GM18951 (cell line): ENCODE results near the gene MYL6.

Experiments used
- POLR2A ChIP-seq: IDR thresholded peaks from 4 replicates; pipeline ENCODE4 v1.6.1; 2011; ENCODE audit warnings: mild to moderate bottlenecking; ENCODE audit not compliant: insufficient read length, insufficient read depth; ENCODE audit errors: extremely low read depth
- in situ Hi-C: fragments of 300-500 bp; cut with MboI; formaldehyde crosslinking; loops from one replicate; pipeline ENCODE4 v1.12.0; 2022; ENCODE audit warnings: low sequenced_read_pairs, mixed read lengths, inconsistent platforms; ENCODE audit not compliant: unreplicated experiment

The MYL6 gene

GRCh38 chr12:56178347-56178746, 20.2 kb downstream of the MYL6 start:
- in situ Hi-C loops, result no loop called here
- TF ChIP-seq POLR2A, result no peak

GRCh38 chr12:56186957-56187356, 28.8 kb downstream of the MYL6 start:
- TF ChIP-seq POLR2A, result no peak
- in situ Hi-C loops, result no loop called here

GRCh38 chr12:56188131-56188777, 30.1 kb downstream of the MYL6 start:
- in situ Hi-C loops, result no loop called here
- no peak for TF ChIP-seq POLR2A

- no peak for TF ChIP-seq POLR2A
- in situ Hi-C loops, result no loop called here
These were observed 30.6 kb downstream of the MYL6 start for GRCh38 chr12:56188778-56189098.

GRCh38 chr12:56189099-56189917, 31.1 kb downstream of the MYL6 start, which contains the start of gene SMARCC2:
Gene SMARCC2, minus strand, starts transcription at chr12:56189483. Its CDS starts 22 bp downstream, at chr12:56189461.
- peak; percentile 58 for TF ChIP-seq POLR2A
- in situ Hi-C loops, result no loop called here

- in situ Hi-C loops, result loop anchor here (10.0 kb wide), 1 partner anchor 275 kb away; the partner anchor contains the start of gene SPRYD4
- peak; percentile 20 for TF ChIP-seq POLR2A
These were observed 31.9 kb downstream of the MYL6 start for GRCh38 chr12:56189918-56190694.

GRCh38 chr12:56190695-56191155, 32.6 kb downstream of the MYL6 start:
- in situ Hi-C loops, result loop anchor here (10.0 kb wide), 1 partner anchor 274 kb away; the partner anchor contains the start of gene SPRYD4
- no peak for TF ChIP-seq POLR2A

GRCh38 chr12:56192582-56192981, 34.4 kb downstream of the MYL6 start:
- in situ Hi-C loops, result loop anchor here (10.0 kb wide), 1 partner anchor 272 kb away; the partner anchor contains the start of gene SPRYD4
- no peak for TF ChIP-seq POLR2A

- TF ChIP-seq POLR2A, result peak; percentile 14
- in situ Hi-C loops, result loop anchor here (10.0 kb wide), 1 partner anchor 272 kb away; the partner anchor contains the start of gene SPRYD4
These were observed 34.9 kb downstream of the MYL6 start for GRCh38 chr12:56193025-56193578.

- in situ Hi-C loops, result loop anchor here (10.0 kb wide), 1 partner anchor 268 kb away; the partner anchor contains the start of gene SPRYD4
These were observed 38.8 kb downstream of the MYL6 start for GRCh38 chr12:56196818-56197550.

- no peak for TF ChIP-seq POLR2A
- in situ Hi-C loops, result loop anchor here (10.0 kb wide), 1 partner anchor 267 kb away; the partner anchor contains the start of gene SPRYD4
These were observed 39.9 kb downstream of the MYL6 start for GRCh38 chr12:56197921-56198635.

- no peak for TF ChIP-seq POLR2A
- in situ Hi-C loops, result loop anchor here (10.0 kb wide), 1 partner anchor 266 kb away; the partner anchor contains the start of gene SPRYD4
These were observed 40.7 kb downstream of the MYL6 start for GRCh38 chr12:56198836-56199235.

- in situ Hi-C loops, result no loop called here
- no peak for TF ChIP-seq POLR2A
These were observed 44.2 kb downstream of the MYL6 start for GRCh38 chr12:56202366-56202765.
